ENCODE data around the gene ARHGAP10.

ARHGAP10 gene

DNA sequence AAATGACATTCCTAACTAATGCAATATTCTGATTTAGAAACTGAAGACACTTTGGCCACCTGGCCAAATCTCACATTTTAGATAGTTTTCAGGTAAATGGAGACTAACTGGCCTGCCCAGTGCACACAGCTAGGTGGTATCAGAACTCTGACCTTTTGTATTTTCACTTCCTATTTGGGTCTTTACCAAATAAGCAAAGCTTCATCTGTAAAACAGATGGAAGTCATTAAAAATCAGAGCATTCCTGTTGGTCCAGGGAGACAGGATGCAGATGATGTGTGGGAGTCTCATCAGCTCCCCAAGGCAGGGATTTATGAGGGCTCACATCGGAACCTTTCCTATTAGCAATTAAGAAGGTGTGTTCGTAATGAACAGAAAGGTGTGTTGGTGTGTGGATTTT, 57.7 kb downstream of the ARHGAP10 start:
- TF ChIP-seq, protein P1, sequence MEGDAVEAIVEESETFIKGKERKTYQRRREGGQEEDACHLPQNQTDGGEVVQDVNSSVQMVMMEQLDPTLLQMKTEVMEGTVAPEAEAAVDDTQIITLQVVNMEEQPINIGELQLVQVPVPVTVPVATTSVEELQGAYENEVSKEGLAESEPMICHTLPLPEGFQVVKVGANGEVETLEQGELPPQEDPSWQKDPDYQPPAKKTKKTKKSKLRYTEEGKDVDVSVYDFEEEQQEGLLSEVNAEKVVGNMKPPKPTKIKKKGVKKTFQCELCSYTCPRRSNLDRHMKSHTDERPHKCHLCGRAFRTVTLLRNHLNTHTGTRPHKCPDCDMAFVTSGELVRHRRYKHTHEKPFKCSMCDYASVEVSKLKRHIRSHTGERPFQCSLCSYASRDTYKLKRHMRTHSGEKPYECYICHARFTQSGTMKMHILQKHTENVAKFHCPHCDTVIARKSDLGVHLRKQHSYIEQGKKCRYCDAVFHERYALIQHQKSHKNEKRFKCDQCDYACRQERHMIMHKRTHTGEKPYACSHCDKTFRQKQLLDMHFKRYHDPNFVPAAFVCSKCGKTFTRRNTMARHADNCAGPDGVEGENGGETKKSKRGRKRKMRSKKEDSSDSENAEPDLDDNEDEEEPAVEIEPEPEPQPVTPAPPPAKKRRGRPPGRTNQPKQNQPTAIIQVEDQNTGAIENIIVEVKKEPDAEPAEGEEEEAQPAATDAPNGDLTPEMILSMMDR (IDR thresholded peaks at IDR 0.05; ENCODE audit: low read depth, low read length), result no peak
- in situ Hi-C loops (cut with HindIII; ENCODE audit: low sequenced_read_pairs), result no loop called here
- no peak overlapping the region for H3K4me3 ChIP-seq (ENCODE audit: low read depth, low read length)
- DNase-seq (ENCODE audit: low read depth, low spot score), result no peak

DNA sequence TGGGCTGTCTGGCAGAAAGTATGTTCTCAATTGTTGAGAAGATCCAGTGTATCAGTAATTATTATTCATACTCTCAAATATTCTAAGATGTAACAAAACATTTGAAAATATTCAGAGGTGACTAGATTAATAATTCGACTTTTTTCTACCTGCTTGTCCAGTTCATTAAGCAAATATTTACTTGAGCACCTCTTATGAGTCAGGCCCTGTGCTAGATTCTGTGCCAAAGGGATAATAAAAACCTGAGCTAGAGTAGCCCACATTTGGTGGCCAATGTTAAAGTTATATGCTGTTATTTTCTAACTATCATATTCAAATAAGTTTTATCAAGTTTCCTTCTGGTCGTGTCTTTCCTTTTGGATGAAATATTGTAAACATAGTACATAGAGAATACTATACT, 58.5 kb downstream of the ARHGAP10 start:
- in situ Hi-C loops (cut with HindIII; ENCODE audit: low sequenced_read_pairs), result no loop called here
- TF ChIP-seq, protein P1 (IDR thresholded peaks at IDR 0.05; ENCODE audit: low read depth, low read length), result no peak
- no peak for DNase-seq (ENCODE audit: low read depth, low spot score)
- H3K4me3 ChIP-seq (ENCODE audit: low read depth, low read length), result no peak overlapping the region

DNA sequence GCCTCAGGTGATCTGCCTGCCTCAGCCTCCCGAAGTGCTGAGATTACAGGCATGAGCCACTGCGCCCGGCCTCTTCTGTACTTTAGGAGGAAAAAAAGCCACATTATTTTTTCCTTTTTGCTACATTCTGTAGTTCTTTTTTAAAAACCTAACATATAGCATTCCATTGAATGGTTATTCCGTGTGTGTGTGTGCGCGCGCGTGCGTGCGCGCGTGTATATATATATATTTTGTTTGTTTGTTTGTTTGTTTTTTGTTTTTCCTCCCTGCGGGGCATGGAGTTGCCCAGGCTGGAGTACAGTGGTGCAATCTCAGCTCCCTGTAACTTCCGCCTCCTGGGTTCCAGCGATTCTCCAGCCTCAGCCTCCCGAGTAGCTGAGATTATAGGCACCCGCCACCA, 59.5 kb downstream of the ARHGAP10 start:
- TF ChIP-seq, protein P1 (IDR thresholded peaks at IDR 0.05; ENCODE audit: low read depth, low read length), result no peak
- DNase-seq (ENCODE audit: low read depth, low spot score), result no peak
- H3K4me3 ChIP-seq (ENCODE audit: low read depth, low read length), result no peak overlapping the region
- in situ Hi-C loops (cut with HindIII; ENCODE audit: low sequenced_read_pairs), result no loop called here

DNA sequence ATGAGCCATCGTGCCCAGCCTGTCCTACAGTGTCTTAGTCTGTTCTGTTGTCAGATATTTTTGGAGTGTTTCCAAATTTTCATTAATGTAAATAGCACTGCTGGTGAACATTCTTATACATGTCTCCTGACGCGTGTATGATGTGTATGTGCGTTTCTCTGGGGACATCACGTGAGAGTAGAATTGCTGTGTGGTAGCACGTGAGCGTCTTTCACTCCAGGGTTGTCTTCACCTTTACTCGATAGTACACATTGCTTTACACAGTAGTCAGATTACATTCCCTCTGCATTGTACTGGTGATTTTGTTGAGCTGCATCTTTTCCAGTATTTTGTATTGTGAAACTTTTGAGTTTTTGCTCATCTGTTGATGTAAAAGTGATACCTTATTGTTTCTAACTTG, 60.0 kb downstream of the ARHGAP10 start:
- in situ Hi-C loops (cut with HindIII; ENCODE audit: low sequenced_read_pairs), result no loop called here
- no peak overlapping the region for H3K4me3 ChIP-seq (ENCODE audit: low read depth, low read length)
- no peak for DNase-seq (ENCODE audit: low read depth, low spot score)
- TF ChIP-seq, protein P1 (IDR thresholded peaks at IDR 0.05; ENCODE audit: low read depth, low read length), result no peak

DNA sequence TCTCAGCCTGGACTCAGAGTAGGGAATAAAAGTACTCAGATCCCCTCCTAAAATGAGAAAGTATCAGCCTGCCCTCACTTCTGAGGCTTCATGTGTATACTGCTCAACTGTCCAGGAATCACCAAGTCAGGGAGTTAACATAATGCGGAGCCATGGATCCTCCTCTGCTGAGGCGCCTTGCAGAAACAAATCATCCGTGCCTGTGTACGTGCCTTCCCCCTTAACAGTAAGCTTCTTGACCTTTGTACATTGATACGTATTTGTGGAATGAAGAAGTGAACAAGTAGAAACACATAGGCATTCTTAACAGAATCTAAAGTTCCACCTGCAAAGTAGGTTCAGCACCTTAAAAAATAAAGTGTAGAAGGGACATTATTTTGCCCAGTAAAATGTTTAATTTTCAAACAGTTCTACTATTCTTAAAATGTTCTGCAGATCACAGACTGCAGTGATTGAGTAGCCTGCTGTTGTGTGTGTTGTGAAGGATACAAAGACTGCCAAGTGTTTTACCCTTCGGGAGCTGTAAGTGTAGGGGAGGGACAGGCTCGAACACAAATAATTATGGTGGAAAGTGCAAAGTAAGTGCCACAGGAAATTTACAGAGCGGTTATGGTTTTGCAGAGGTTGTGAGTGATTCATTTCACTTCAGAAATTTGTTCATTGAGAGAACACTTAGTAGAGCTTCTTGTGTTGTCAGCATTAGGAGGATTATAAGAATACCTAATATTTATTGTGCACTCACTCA, 61.9 kb downstream of the ARHGAP10 start:
- in situ Hi-C loops (cut with HindIII; ENCODE audit: low sequenced_read_pairs), result no loop called here
- TF ChIP-seq, protein P1 (IDR thresholded peaks at IDR 0.05; ENCODE audit: low read depth, low read length), result no peak
- DNase-seq (ENCODE audit: low read depth, low spot score), result no peak
- H3K4me3 ChIP-seq (ENCODE audit: low read depth, low read length), result no peak overlapping the region

DNA sequence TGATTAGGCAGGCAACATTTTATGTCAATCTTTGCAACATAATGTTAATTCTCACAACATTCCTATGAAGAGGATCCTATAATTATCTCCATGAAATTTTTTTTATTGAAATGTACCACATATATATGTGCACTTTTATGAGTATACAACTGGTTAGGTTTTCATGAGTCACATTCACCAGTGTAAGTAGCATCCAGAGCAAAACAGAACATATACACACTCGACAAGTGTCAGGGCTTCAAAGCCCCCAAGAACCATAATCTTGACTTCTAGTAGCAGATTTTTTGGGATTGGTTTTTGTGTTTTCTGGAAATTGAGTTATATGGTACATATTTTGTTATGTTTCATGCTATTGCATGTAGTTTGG, 62.4 kb downstream of the ARHGAP10 start:
- in situ Hi-C loops (cut with HindIII; ENCODE audit: low sequenced_read_pairs), result no loop called here
- no peak overlapping the region for H3K4me3 ChIP-seq (ENCODE audit: low read depth, low read length)
- TF ChIP-seq, protein P1 (IDR thresholded peaks at IDR 0.05; ENCODE audit: low read depth, low read length), result no peak
- DNase-seq (ENCODE audit: low read depth, low spot score), result no peak
